GM18907 (cell line): ENCODE data around the gene ADCY9.
"Not testable (repeated sequence)": the region's sequence is repeated elsewhere in the genome, so short reads cannot be mapped to it uniquely, and the experiment has no call there.

ENCODE experiments used
- ATAC-seq: cut with Tn5 transposase; IDR thresholded peaks from one replicate; pipeline ENCODE4 v1.9.1; 2021; ENCODE audit warnings: mild to moderate bottlenecking, moderate library complexity; ENCODE audit not compliant: unreplicated experiment

ADCY9 gene

GRCh38 chr16:4116325-4117249 is at the start of gene ADCY9:
ADCY9 (minus strand) TSS chr16:4116442; CDS start chr16:4115442, 1,000 bp downstream.
- ATAC-seq, result peak; percentile 61

DNA sequence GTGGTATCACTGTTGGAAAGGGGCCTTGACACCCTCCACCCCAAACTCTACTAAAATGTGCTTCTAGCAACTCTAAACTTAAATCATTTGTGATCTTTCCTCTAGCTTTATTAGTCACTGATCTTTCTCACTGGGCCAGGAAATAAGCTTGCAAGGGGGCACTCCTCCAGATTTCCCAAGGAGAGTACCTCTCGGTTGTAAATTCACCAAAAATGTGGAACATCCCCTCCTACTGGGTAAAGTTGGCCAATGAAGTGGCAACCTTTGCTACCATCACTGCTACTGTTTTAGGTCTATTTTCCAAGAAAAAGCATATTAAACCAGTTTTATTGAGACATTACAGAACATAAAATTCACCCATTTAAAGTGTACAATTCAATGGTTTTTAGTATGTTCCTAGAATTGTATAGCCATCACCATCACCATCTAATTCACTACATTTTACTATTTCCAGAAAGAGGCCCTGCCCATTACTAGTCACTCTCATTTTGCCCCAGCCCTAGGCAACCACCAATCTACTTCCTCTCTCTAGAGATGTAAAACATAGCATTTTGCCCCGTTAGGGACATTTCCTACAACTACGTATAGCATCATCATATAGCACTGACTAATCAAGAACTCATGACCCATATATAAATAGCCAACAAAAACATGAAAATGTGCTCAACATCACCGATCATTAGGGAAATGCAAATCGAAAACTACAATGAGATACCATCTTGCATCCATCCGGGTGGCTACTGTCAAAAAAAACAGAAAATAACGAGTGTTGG is 44.6 kb upstream of the ADCY9 start:
- peak; percentile 52 for ATAC-seq

GRCh38 chr16:4159726-4160125 is 43.5 kb upstream of the ADCY9 start:
- no peak for ATAC-seq

DNA sequence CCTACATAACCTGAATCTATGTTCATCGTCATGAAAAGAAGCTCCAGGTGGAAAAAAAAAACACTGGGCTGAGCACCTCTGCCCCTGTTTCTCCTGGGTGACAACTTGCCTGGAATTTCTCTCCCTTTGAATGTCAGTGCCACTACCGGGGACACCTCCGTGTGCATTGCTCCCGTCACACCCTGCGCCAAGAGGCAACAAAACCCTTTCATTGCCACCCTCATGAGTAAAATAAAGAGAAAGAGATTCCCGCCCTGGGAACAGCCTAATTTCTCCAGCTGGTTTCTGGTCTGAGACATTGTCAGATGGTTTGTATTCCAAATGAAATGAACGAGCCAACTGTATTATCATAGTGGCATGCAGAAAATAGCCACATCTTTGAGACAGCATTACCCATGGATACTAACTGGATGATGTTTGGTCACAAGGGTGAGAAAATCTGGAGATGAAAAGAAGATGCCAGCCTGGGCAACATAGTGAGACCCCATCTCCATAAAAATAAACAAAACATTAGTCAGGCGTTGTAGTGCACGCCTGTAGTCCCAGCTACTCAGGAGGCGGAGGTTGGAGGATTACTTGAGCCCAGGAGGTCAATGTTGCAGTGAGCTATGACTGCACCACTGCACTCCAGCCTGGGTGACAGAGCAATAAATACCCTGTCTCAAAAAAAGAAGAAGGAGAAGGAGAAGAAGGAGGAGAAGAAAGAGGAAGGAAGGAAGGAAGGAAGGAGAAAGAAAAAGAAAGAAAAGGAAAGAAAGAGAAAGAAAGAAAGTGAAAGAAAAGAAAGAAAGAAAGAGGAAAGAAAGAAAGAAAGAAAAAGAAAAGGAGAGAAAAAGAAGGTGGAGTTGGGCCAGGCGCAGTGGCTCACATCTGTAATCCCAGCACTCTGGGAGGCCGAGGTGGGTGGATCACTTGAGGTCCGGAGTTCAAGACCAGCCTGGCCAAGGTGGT is 42.2 kb upstream of the ADCY9 start:
- no peak for ATAC-seq

DNA sequence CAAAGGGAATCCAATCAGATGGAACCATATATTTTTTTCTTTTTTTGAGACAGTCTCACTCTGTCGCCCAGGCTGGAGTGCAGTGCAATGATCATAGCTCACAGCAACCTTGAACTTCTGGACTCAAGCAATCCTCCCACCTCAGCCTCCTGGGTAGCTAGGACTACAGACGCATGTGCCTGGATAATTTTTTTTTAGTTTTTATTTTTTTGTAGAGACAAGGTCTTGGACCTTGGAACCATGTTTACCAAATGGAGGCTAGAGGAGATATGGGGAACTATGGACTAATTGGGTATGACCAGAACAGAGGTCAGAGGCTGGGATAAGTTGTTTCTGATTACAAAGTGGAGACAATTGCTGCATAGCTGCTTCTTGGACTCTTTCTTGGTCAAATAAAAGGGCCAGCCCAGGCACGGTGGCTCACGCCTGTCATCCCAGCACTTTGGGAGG is 41.2 kb upstream of the ADCY9 start:
- ATAC-seq, result no peak

DNA sequence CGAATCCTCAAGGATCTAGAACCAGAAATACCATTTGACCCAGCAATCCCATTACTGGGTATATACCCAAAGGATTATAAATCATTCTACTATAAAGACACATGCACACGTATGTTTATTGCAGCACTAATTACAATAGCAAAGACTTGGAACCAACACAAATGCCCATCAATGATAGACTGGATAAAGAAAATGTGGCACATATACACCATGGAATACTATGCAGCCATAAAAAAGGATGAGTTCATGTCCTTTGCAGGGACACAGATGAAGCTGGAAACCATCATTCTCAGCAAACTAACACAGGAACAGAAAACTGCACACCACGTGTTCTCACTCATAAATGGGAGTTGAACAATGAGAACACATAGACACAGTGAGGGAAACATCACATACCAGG is 40.3 kb upstream of the ADCY9 start:
- ATAC-seq, result not testable (repeated sequence)

- ATAC-seq, result not testable (repeated sequence)
These were observed 37.1 kb upstream of the ADCY9 start for GRCh38 chr16:4153364-4153763.

GRCh38 chr16:4152267-4152666 is 36.0 kb upstream of the ADCY9 start:
- no peak for ATAC-seq

GRCh38 chr16:4147236-4147635 is 31.0 kb upstream of the ADCY9 start:
- no peak for ATAC-seq

DNA sequence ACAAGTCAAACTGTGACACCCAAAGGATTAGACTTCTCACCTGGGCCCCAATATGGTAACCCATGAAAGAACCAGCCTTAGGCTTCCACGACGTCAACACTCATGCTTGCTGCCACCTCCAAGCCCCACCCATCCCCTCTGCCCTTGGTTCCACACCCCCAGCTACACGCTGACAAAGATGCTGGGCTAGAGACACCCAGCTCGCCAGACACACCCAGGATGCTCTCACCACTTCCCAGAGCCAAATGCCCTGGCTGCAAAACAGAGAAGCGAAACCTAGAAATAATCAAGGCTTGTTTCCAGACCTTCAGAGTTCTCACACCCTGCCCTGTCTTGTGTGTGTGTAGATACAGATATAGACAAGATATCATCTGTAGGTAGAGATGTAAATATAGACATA is 26.0 kb upstream of the ADCY9 start:
- no peak for ATAC-seq

- no peak for ATAC-seq
These were observed 25.4 kb upstream of the ADCY9 start for GRCh38 chr16:4141604-4142003.

DNA sequence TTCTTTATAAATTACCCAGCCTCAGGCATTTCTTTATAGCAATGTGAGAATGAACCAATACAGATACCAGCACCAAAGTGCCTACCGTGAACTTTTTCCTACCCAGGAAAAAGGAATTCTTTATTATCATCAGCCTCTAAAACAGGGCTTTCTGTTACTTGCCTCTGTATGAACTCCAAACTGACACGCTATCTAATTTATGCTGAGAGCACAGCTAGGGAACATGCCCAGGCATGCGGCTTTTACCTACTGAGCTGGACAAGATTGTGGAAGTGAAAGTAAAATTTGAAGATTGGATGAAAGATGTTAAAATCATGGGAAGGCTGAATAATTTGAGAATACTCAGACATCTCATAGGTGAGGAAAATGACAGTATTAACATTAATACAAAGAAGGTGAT is 24.4 kb upstream of the ADCY9 start:
- ATAC-seq, result no peak

GRCh38 chr16:4139968-4140367 is 23.7 kb upstream of the ADCY9 start:
- ATAC-seq, result no peak

GRCh38 chr16:4138713-4139112 is 22.5 kb upstream of the ADCY9 start:
- no peak for ATAC-seq

DNA sequence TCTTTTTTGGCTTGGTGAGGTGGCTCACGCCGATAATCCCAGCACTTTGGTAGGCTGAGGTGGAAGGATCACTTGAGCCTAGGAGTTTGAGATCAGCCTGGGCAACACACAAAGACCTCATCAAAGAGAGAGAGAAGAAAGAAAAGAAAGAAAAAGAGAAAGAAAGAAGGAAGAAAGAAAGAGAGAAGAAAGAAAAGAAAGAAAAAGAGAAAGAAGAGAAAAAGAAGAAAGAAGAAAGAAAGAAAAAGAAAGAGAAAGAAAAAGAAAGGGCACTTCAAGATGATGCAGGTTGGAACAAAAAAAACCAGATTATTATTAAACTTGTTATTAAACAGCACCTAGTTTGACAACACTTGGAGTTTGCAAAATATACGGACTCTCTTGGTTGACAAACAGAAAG is 21.2 kb upstream of the ADCY9 start:
- no peak for ATAC-seq

GRCh38 chr16:4136229-4136813 is 20.1 kb upstream of the ADCY9 start:
- ATAC-seq, result no peak

DNA sequence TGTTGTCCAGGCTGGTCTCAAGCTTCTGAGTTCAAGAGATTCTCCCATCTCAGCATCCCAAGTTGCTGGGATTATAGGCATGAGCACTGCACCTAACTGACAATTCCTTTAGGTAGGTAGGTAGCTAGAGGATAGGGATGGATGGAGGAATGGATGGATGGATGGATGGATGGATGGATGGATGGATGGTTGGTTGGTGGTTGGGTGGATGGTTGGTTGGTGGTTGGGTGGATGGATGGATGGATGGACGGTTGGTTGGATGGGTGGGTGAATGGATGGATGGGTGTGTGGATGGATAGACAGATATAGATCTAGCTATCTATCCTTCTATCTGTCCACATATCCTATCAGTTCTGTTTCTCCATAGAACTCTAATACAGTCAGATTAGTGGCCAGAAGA is 19.3 kb upstream of the ADCY9 start:
- ATAC-seq, result no peak

- ATAC-seq, result no peak
These were observed 17.7 kb upstream of the ADCY9 start for GRCh38 chr16:4133897-4134372.

DNA sequence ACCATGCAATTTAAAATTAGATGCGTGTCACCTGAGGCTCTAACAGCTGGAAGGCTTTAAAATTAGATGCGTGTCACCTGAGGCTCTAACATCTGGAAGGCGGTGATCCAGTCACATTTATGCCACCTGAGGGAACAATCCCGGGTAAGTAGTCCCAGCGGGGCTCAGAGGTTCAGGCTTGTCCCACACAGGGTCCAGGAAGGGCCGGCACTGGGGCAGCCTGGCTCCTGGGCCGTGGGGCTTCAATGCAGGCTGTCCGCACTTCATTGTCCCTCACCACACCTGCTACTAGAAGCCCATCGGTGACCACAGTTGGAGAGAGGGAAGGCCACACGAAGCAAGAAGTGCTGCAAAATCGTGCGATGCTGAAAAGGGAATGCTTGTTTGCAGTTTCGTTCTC is 15.4 kb upstream of the ADCY9 start:
- no peak for ATAC-seq
